Skeletal muscle satellite cell (primary cell): ENCODE measurements around the gene TINCR.
"Not testable (repeated sequence)": the region's sequence is repeated elsewhere in the genome, so short reads cannot be mapped to it uniquely, and the experiment has no call there.

Experiments used
- H3K27me3 ChIP-seq: 2 replicates; pipeline ENCODE4 v1.7.0; 2013; ENCODE audit warnings: low read length; ENCODE audit not compliant: control insufficient read depth, insufficient read depth
- H3K36me3 ChIP-seq: 2 replicates; pipeline ENCODE4 v1.7.0; 2013; ENCODE audit warnings: mild to moderate bottlenecking, control low read depth, low read length; ENCODE audit not compliant: insufficient read depth
- H3K4me1 ChIP-seq: 2 replicates; pipeline ENCODE4 v1.7.0; 2013; ENCODE audit warnings: low read length; ENCODE audit not compliant: control insufficient read depth, insufficient read depth
- H3K4me2 ChIP-seq: 2 replicates; pipeline ENCODE4 v1.7.0; 2013; ENCODE audit warnings: mild to moderate bottlenecking, low read length
- H3K4me3 ChIP-seq: 2 replicates; pipeline ENCODE4 v1.7.0; 2013; ENCODE audit warnings: low read length
- H3K9ac ChIP-seq: 2 replicates; pipeline ENCODE4 v1.7.0; 2013; ENCODE audit warnings: mild to moderate bottlenecking, low read depth, low read length, moderate library complexity
- H3K9me3 ChIP-seq: replicated peaks from 2 replicates; pipeline ENCODE4 v1.7.0; 2013; ENCODE audit warnings: mild to moderate bottlenecking, control low read depth, low read length

TINCR gene

DNA sequence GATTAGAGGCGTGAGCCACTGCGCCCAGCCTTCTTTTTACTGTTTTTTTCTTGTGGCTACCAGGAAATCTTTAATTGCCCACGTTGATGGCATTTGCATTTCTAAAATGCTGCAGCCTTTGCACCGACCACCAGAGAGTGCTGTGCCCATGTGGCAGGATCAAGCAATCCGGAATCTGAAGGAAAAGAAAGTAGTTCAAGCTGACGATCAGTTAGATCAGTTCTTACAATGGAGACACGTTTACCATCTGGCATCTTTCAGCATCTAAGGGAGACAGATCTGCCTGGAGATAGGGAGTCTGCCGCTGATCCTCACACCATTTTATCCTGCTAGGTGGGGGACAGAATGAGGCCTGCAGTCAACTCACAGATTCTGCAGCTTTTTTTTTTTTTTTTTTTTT lies 19.9 kb downstream of the TINCR start:
- H3K27me3 ChIP-seq = peaks cover 19% of the 10 kb centered on the region
- H3K9ac ChIP-seq = no peak overlapping the region
- H3K4me2 ChIP-seq = no peak overlapping the region

DNA sequence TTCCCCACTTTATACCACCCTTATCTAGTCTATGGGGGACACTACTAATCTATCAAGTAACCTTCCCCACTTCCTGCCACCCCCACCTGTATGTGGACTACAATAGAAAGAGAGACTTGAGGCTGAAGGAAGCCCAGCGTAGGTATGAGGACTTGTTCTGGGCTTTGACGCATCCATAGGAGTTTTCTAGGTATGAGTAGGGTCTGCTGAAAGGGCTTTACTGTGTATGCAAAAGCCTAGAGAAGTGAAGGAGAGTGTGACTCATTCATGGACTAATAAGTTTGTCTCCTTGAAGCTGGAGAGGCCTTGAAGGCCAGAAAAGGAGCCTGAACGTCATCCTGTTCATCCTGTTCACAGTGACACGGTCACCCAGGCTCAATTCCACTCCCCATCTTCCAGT lies 21.8 kb downstream of the TINCR start:
- Histone ChIP-seq H3K4me2 (no peak overlapping the region), H3K4me1 (no peaks in the 10 kb centered on the region), H3K9ac (no peak overlapping the region), H3K9me3 (no peaks in the 10 kb centered on the region), H3K36me3 (no peaks in the 10 kb centered on the region), H3K27me3 (peaks cover 16% of the 10 kb centered on the region), H3K4me3 (no peak overlapping the region)

More for the DNA sequence above, 19.9 kb downstream of the TINCR start:
- H3K9me3 ChIP-seq = no peaks in the 10 kb centered on the region
- no peaks in the 10 kb centered on the region for H3K36me3 ChIP-seq
- H3K4me1 ChIP-seq = no peaks in the 10 kb centered on the region
- H3K4me3 ChIP-seq = no peak overlapping the region

DNA sequence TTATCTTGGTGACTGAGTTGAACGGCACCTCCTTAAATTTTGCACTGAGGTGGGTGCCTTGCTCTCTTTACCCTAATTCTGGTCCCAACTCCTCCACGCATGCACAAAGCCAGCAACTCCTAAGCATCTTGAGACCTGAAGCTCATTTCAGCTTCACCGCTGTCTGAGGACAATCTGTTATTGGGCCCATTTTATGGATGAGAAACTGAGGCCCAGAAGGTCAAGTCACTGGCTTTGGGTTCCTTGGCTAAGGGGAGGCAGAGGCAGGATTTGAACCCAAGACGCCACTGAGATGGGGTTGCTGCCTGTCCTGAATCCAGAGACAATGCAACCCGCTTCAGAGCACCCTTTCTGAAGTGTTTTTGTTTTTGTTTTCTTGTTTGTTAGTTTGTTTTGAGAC lies 22.7 kb downstream of the TINCR start:
- Histone ChIP-seq H3K27me3 (peaks cover 19% of the 10 kb centered on the region), H3K4me2 (no peak overlapping the region), H3K4me1 (no peaks in the 10 kb centered on the region), H3K9ac (no peak overlapping the region), H3K4me3 (no peak overlapping the region), H3K9me3 (no peaks in the 10 kb centered on the region), H3K36me3 (no peaks in the 10 kb centered on the region)

DNA sequence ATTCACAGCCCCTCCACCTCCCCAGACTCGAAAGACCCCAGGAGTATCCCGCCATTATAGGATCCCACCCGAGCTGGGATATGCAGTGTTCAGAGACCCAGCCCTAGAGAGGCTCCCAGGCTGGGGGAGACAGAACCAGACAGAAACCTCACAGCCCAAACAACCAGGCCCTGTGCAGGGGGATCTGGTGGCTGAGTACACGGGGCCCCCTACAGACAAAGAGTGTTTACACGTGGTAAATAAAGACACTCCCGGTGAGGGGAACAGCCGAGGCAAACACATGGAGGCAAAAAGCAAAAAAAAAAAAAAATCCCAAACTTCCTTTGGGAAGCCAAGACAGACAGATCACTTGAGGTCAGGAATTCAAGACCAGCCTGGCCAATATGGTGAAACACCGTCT lies 25.1 kb downstream of the TINCR start:
- Histone ChIP-seq H3K27me3 (peaks cover 25% of the 10 kb centered on the region), H3K4me1 (no peaks in the 10 kb centered on the region), H3K9ac (no peak overlapping the region), H3K9me3 (no peaks in the 10 kb centered on the region), H3K4me3 (no peak overlapping the region), H3K4me2 (no peak overlapping the region), H3K36me3 (no peaks in the 10 kb centered on the region)

DNA sequence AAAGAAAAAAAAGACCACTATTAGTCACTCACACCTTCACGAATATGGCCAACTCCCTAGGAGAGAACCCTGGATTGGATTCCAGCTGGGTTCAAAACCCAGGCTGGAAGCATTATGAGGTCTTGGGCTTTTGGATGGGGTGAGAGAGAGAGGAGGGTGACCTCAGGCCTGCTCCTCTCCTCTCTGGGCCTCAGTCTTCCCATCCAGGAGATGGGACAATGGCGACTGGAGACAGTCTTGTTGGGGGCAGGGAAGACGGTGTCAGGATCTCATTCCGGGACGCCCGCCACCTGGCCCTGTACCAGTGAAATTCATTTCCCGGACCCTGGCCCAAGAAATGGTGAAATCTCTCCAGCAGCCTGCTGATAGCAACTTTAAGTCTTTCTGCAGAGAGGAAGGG lies 26.3 kb downstream of the TINCR start:
- H3K9ac ChIP-seq = no peak overlapping the region
- H3K9me3 ChIP-seq = no peaks in the 10 kb centered on the region
- H3K27me3 ChIP-seq = peaks cover 29% of the 10 kb centered on the region
- H3K36me3 ChIP-seq = no peaks in the 10 kb centered on the region
- H3K4me1 ChIP-seq = no peaks in the 10 kb centered on the region
- H3K4me3 ChIP-seq = no peak overlapping the region
- no peak overlapping the region for H3K4me2 ChIP-seq

DNA sequence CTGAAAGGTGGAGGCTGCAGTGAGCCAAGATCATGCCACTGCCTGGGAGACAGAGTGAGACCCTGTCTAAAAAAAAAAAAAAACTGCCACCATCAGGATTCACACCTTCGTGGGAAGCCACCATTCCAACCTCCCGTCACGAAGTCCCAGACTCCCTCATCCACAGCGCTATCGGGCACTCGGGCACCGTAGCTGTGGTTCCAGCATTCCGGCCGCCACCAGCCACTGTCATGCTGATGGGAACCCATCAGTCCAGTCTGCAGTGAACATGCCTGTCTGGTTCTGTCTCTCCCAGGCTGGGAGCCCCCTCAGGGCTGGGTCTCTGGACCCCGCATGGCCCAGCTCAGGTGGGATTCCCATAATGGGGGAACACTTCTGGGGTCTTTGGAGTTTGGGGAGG lies 27.5 kb downstream of the TINCR start:
- Histone ChIP-seq H3K9ac (no peak overlapping the region), H3K4me3 (no peak overlapping the region), H3K36me3 (no peaks in the 10 kb centered on the region), H3K4me1 (no peaks in the 10 kb centered on the region), H3K27me3 (peaks cover 29% of the 10 kb centered on the region), H3K9me3 (peaks cover 4% of the 10 kb centered on the region), H3K4me2 (no peak overlapping the region)

DNA sequence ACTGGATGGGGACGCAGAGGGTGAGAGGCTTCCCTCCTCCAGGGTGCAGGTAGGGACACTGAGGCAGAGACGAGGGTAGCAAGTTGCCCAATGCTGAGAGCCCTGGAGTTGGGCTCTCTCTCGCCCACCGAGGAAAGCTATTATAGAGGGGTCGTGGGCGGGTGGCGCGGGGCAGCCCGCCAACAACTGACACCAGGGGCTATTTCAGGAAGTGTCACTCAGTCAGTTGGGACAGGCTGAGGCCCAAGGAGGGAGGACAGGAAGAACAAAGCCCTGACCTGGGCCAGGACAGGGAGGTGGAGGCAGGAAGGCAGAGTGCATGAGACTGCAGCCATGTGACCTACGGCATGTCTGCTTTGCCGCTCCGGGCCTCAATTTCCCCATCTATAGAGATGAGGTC lies 29.9 kb downstream of the TINCR start:
- Histone ChIP-seq H3K9me3 (peaks cover 13% of the 10 kb centered on the region), H3K4me2 (no peak overlapping the region), H3K4me3 (no peak overlapping the region), H3K27me3 (peaks cover 19% of the 10 kb centered on the region), H3K36me3 (no peaks in the 10 kb centered on the region), H3K4me1 (no peaks in the 10 kb centered on the region), H3K9ac (no peak overlapping the region)

DNA sequence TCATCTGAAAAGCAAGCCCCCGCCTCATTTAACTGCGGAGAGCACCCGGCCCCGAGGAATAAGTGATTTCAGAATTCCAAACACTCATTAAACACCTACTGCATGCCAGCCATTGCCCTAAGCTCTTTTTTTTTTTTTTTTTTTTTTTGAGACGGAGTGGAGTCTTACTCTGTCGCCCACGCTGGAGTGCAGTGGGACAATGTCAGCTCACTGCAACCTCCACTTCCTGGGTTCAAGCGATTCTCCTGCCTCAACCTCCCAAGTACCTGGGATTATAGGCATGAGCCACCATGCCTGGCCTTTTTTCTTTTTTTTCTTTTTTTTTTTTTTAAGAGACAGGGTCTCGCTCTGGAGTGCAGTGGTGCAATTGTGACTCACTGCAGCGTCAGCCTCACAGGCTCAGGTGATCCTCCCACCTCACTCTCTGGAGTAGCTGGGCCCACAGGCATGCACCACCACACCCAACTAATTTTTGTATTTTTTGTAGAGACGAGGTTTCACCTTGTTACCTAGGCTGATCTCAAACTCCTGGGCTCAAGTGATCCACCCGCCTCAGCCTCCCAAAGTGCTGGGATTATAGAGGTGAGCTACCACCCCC lies 30.7 kb downstream of the TINCR start:
- not testable (repeated sequence) for H3K36me3 ChIP-seq, H3K4me3 ChIP-seq, H3K4me2 ChIP-seq, H3K4me1 ChIP-seq, H3K9ac ChIP-seq
- Histone ChIP-seq H3K9me3 (peaks cover 13% of the 10 kb centered on the region), H3K27me3 (peaks cover 19% of the 10 kb centered on the region)

DNA sequence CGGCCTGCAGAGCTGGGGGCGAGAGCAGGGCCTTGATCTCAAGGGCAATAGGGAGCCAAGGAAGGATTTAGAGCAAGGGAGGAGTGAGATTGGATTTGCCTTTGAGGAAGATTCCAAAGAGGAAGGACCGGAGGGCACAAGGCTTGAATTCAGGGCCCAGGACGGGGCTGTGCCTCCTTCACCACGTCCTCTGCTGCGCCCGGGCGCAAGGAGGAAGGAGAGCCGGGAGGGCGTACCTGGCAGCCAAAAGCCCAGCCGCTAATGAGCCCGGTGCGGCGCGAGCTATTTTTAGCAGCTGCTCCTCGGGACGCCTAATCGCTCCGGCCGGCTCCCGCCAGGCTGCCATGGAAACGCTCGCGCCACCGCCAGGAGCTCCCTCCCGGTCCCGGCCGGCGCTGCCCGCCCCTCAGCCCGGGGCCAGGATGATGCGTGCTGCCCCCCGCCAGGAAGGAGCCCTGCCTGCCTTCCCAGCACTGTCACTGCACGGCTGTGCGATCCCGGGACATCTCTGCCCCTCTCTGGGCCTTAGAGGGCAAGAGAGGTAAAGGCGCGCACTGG lies 31.3 kb downstream of the TINCR start:
- Histone ChIP-seq H3K27me3 (peaks cover 19% of the 10 kb centered on the region), H3K9ac (no peak overlapping the region), H3K4me1 (no peaks in the 10 kb centered on the region)

DNA sequence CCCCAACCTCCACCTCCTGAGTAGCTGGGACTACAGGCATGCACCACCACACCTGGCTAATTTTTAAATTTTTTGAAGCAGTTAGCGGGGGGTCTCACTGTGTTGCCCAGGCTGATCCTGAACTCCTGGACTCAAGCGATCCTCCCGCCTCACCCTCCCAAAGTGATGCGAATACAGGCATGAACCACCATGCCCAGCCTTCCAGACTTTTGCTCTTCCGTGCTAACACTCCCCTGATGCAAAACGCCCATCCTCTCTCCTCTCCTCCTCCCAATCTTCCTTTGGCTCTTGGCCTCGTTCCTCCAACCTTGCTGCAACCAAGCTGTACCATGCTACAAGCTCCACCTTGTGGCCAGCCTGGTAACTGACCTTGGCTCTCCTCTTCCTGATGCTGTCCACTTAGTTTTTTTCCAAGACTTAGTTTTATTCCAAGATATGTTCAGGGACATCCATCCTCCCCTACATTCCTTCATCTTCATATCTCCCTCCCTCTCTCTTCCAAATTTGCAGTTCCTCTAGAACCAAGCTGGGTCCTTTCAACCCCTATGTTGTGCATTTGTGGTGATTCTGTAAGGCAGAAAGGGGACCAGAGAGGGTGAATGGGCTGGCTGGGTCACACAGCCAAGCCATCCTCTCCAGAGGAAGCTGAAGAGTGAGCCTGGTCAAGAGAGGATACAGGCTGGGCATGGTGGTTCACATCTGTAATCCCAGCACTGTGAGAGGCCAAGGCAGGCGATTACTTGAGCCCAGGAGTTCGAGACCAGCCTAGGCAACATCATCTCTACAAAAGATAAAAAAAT lies 32.8 kb downstream of the TINCR start:
- Histone ChIP-seq H3K4me3 (no peak overlapping the region), H3K4me1 (no peaks in the 10 kb centered on the region), H3K27me3 (peaks cover 25% of the 10 kb centered on the region)

More for the DNA sequence above, 31.3 kb downstream of the TINCR start:
- Histone ChIP-seq H3K9me3 (peaks cover 13% of the 10 kb centered on the region), H3K4me3 (no peak overlapping the region), H3K36me3 (no peaks in the 10 kb centered on the region), H3K4me2 (peak overlapping the region; percentile 33)

DNA sequence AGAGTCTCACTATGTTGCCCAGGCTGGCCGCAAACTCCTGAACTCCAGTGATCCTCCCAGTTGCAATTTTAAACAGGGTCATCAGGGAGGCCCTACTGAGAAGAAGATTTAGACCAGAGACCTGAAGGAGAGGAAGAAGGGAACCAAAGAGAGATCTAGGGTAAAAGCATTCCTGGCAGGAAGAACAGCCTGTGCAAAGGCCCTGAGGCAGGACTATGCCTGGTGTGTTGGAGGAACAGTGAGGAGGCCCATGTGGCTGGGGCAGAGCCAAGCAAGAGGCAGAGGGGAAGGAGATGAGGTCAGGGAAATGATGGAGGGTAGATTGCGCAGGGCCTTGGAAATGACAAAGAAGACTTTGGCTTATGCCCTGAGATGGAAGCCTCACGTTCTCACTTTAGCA lies 34.5 kb downstream of the TINCR start:
- H3K4me1 ChIP-seq = no peaks in the 10 kb centered on the region
- no peak overlapping the region for H3K9ac ChIP-seq
- peaks cover 13% of the 10 kb centered on the region for H3K9me3 ChIP-seq
- H3K36me3 ChIP-seq = no peaks in the 10 kb centered on the region
- no peak overlapping the region for H3K4me3 ChIP-seq
- peaks cover 28% of the 10 kb centered on the region for H3K27me3 ChIP-seq
- H3K4me2 ChIP-seq = no peak overlapping the region

More for the DNA sequence above, 32.8 kb downstream of the TINCR start:
- Histone ChIP-seq H3K36me3 (no peaks in the 10 kb centered on the region), H3K4me2 (no peak overlapping the region), H3K9me3 (peaks cover 13% of the 10 kb centered on the region), H3K9ac (no peak overlapping the region)
